Neural cell (in vitro differentiated cells): Measurements from ENCODE around the gene SAMD4B. TPM values are rescaled to one million over a fixed set of nuclear protein-coding genes. Genes with fewer than 3 reads are reported as not detected.
"Not testable (repeated sequence)": the region's sequence is repeated elsewhere in the genome, so short reads cannot be mapped to it uniquely, and the experiment has no call there.

Source experiments
- H2AFZ ChIP-seq: fragments of 200-600, 300-800 bp; sonication (generic), shearing (Covaris generic); 2 replicates; pipeline ENCODE4 v1.6.0; 2014; ENCODE audit warnings: low read depth, mild to moderate bottlenecking, antibody characterized with exemption, low read length, moderate library complexity
- H3F3A ChIP-seq: fragments of 200-600 bp; shearing (Covaris generic); 2 replicates; pipeline ENCODE4 v1.6.1; 2016; ENCODE audit warnings: mild to moderate bottlenecking, moderate library complexity, mixed read lengths, antibody characterized with exemption, low read length; ENCODE audit not compliant: insufficient read depth, poor library complexity, severe bottlenecking
- H3K27ac ChIP-seq: fragments of 200-600, 300-800 bp; sonication (generic), shearing (Covaris generic); 2 replicates; pipeline ENCODE4 v1.5.1; 2014; ENCODE audit warnings: mild to moderate bottlenecking, low read length, moderate library complexity
- H3K27me3 ChIP-seq: fragments of 300-800, 200-600 bp; sonication (generic), shearing (Covaris generic); 2 replicates; pipeline ENCODE4 v1.6.0; 2014; ENCODE audit warnings: mild to moderate bottlenecking, low read depth, low read length, moderate library complexity; ENCODE audit not compliant: insufficient read depth
- H3K36me3 ChIP-seq: fragments of 300-800, 200-600 bp; sonication (generic), shearing (Covaris generic); 2 replicates; pipeline ENCODE4 v1.5.1; 2014; ENCODE audit warnings: mild to moderate bottlenecking, antibody characterized with exemption, low read length, moderate library complexity; ENCODE audit not compliant: insufficient read depth
- H3K4me2 ChIP-seq: fragments of 300-800, 200-600 bp; sonication (generic), shearing (Covaris generic); 2 replicates; pipeline ENCODE4 v1.6.0; 2014; ENCODE audit warnings: mild to moderate bottlenecking, low read length
- H3K4me3 ChIP-seq: fragments of 300-800, 200-600 bp; sonication (generic), shearing (Covaris generic); 2 replicates; pipeline ENCODE4 v1.5.1; 2014; ENCODE audit warnings: mild to moderate bottlenecking, low read length, moderate library complexity
- H3K79me2 ChIP-seq: fragments of 200-600 bp; shearing (Covaris generic); replicated peaks from 2 replicates; pipeline ENCODE4 v1.6.0; 2014; ENCODE audit warnings: mild to moderate bottlenecking, low read length, moderate library complexity; ENCODE audit not compliant: insufficient read depth
- H3K9ac ChIP-seq: fragments of 300-800, 200-600 bp; sonication (generic), shearing (Covaris generic); 2 replicates; pipeline ENCODE4 v1.6.1; 2016; ENCODE audit warnings: mild to moderate bottlenecking, low read length, mixed read lengths
- H3K9me2 ChIP-seq: fragments of 200-600 bp; shearing (Covaris generic); 2 replicates; pipeline ENCODE4 v1.6.1; 2016; ENCODE audit warnings: mild to moderate bottlenecking, low read length, mixed read lengths; ENCODE audit not compliant: insufficient read depth
- H3K9me3 ChIP-seq: fragments of 200-600, 300-800 bp; sonication (generic), shearing (Covaris generic); 2 replicates; pipeline ENCODE4 v1.6.1; 2016; ENCODE audit warnings: mild to moderate bottlenecking, mixed run types, low read length, moderate library complexity, mixed read lengths
- H4K20me1 ChIP-seq: fragments of 200-600 bp; shearing (Covaris generic); 2 replicates; pipeline ENCODE4 v1.6.1; 2016; ENCODE audit warnings: mild to moderate bottlenecking, mixed run types; ENCODE audit not compliant: insufficient read depth
- EP300 ChIP-seq: fragments of 450-650 bp; conservative IDR thresholded peaks from 2 replicates; pipeline ENCODE4 v1.6.1; 2014; ENCODE audit warnings: antibody characterized with exemption, mild to moderate bottlenecking, moderate library complexity; ENCODE audit not compliant: poor library complexity, severe bottlenecking
- EZH2 ChIP-seq: fragments of 200-600, 300-800 bp; shearing (Covaris generic), sonication (generic); IDR thresholded peaks from 2 replicates; pipeline ENCODE4 v1.6.1; 2014; ENCODE audit warnings: antibody characterized with exemption, low read length, borderline replicate concordance, mild to moderate bottlenecking; ENCODE audit not compliant: insufficient read depth, poor library complexity, severe bottlenecking
- MXI1 ChIP-seq: fragments of 450-650 bp; conservative IDR thresholded peaks from 2 replicates; pipeline ENCODE4 v1.6.1; 2014; ENCODE audit warnings: antibody characterized with exemption, mild to moderate bottlenecking; ENCODE audit not compliant: poor library complexity, severe bottlenecking
- POLR2AphosphoS5 ChIP-seq: IDR thresholded peaks from 2 replicates; pipeline ENCODE4 v1.6.1; 2012
- RAD21 ChIP-seq: fragments of 450-650 bp; conservative IDR thresholded peaks from 2 replicates; pipeline ENCODE4 v1.6.1; 2014; ENCODE audit warnings: antibody characterized with exemption, mild to moderate bottlenecking, moderate library complexity
- SMC3 ChIP-seq: fragments of 450-650 bp; conservative IDR thresholded peaks from 2 replicates; pipeline ENCODE4 v1.6.1; 2014; ENCODE audit warnings: antibody characterized with exemption, mild to moderate bottlenecking, moderate library complexity; ENCODE audit not compliant: poor library complexity
- TAF1 ChIP-seq: IDR thresholded peaks from 2 replicates; pipeline ENCODE4 v1.6.1; 2012; ENCODE audit warnings: low read depth
- polyA plus RNA-seq: library from polyadenylated mRNA; depleted of rRNA; stranded (reverse); fragments of >200 nt; gene quantifications from 2 replicates; pipeline ENCODE4 v1.2.3, GENCODE V29; 2014
- TF ChIP-seq, protein P1 (sequence below): IDR thresholded peaks from 2 replicates; pipeline ENCODE4 v1.6.1; 2012; ENCODE audit warnings: borderline replicate concordance
- TF ChIP-seq, protein P2 (sequence below): fragments of 450-650 bp; IDR thresholded peaks from 2 replicates; pipeline ENCODE4 v1.5.1; 2014; ENCODE audit warnings: antibody characterized with exemption, mild to moderate bottlenecking, moderate library complexity; ENCODE audit not compliant: poor library complexity, severe bottlenecking

The SAMD4B gene
- polyA plus RNA-seq, 1 donor from 2014 or later, result 19.3 TPM

DNA sequence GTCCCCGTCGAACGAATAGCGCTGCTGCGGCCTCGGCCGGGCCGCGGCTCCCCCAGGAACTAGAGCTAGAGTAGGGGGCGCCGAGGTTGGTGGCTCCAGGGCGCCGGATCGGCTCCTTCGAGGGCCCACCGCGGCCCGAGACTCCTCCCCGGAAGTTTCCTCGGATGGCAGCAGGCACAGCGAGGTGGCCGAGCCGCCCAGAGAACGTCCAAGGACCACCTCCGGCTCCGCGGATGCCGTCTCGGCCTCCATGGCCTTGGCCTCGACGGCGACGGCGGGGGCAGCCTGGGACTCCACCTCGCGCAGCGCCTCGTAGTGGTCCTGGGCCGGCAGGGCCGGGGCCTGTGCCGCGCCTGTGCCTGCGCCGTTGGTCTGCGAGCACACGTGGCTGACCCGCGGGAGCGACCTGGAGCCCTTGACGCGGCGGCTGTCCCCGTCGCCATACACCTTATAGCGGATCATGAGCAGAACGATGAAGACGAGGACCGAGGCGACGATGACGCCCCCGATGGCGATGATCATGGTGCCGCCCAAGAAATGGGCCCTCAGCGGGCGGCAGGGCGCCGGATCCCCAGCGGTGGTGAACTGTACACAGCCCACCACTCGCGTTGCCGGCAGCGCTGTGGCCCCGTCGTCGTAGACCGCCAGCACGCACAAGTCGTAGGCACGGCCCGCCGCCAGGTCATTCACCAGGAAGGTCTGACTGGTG, 34.2 kb upstream of the SAMD4B start:
- Histone ChIP-seq H2AFZ (no peak overlapping the region), H3K27me3 (peaks cover 37% of the 10 kb centered on the region), H3K36me3 (no peaks in the 10 kb centered on the region), H4K20me1 (no peaks in the 10 kb centered on the region), H3K9me2 (no peaks in the 10 kb centered on the region), H3F3A (no peaks in the 10 kb centered on the region), H3K27ac (no peak overlapping the region), H3K4me2 (no peak overlapping the region), H3K9ac (no peak overlapping the region), H3K79me2 (no peaks in the 10 kb centered on the region), H3K4me3 (peak overlapping the region; percentile 18), H3K9me3 (no peaks in the 10 kb centered on the region)
- TF ChIP-seq RAD21, result no peak
- TF ChIP-seq EP300, result no peak
- TF ChIP-seq EZH2, result no peak
- no peak for TF ChIP-seq POLR2AphosphoS5
- TF ChIP-seq TAF1, result no peak

DNA sequence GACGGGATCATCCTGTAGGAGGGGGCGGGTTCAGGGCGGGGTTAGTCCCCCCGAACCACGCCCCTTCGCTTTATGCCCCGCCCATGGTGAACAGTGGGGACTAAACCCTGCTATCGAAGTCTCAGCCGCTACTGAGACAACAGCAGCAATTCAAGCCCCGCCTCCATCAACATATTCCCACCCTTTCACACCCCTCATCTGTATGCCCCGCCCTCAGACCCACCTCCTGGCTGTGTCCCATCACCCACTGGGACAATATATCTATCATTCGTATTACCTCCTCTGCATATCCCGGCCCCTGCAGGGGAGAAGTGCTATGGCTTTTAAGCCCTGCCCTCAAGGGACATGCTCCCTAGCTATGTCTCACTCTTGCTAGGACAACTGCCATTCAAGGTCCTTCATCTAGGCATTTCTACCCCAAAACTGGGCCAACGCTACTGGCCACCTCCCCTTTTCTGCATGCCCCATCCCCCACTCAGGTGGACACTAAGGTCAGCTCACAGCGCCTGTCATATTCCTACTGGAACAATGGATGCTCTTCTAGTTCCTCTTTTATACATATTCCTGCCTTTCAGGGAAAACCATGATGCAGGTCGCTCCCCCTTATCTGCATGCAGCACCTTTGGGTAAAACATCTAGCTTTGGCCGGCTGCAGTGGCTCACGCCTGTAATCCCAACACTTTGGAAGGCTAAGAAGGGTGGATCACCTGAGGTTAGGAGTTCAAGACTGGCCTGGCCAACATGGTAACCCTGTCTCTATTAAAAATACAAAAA, 33.5 kb upstream of the SAMD4B start:
- H3K9ac ChIP-seq, result no peak overlapping the region
- H3K27me3 ChIP-seq, result peaks cover 37% of the 10 kb centered on the region
- TF ChIP-seq EP300 (no peak), TAF1 (no peak), MXI1 (no peak), EZH2 (no peak), RAD21 (no peak), POLR2AphosphoS5 (no peak), SMC3 (no peak)
- TF ChIP-seq, protein P1, sequence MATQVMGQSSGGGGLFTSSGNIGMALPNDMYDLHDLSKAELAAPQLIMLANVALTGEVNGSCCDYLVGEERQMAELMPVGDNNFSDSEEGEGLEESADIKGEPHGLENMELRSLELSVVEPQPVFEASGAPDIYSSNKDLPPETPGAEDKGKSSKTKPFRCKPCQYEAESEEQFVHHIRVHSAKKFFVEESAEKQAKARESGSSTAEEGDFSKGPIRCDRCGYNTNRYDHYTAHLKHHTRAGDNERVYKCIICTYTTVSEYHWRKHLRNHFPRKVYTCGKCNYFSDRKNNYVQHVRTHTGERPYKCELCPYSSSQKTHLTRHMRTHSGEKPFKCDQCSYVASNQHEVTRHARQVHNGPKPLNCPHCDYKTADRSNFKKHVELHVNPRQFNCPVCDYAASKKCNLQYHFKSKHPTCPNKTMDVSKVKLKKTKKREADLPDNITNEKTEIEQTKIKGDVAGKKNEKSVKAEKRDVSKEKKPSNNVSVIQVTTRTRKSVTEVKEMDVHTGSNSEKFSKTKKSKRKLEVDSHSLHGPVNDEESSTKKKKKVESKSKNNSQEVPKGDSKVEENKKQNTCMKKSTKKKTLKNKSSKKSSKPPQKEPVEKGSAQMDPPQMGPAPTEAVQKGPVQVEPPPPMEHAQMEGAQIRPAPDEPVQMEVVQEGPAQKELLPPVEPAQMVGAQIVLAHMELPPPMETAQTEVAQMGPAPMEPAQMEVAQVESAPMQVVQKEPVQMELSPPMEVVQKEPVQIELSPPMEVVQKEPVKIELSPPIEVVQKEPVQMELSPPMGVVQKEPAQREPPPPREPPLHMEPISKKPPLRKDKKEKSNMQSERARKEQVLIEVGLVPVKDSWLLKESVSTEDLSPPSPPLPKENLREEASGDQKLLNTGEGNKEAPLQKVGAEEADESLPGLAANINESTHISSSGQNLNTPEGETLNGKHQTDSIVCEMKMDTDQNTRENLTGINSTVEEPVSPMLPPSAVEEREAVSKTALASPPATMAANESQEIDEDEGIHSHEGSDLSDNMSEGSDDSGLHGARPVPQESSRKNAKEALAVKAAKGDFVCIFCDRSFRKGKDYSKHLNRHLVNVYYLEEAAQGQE, result no peak
- TF ChIP-seq, protein P2, sequence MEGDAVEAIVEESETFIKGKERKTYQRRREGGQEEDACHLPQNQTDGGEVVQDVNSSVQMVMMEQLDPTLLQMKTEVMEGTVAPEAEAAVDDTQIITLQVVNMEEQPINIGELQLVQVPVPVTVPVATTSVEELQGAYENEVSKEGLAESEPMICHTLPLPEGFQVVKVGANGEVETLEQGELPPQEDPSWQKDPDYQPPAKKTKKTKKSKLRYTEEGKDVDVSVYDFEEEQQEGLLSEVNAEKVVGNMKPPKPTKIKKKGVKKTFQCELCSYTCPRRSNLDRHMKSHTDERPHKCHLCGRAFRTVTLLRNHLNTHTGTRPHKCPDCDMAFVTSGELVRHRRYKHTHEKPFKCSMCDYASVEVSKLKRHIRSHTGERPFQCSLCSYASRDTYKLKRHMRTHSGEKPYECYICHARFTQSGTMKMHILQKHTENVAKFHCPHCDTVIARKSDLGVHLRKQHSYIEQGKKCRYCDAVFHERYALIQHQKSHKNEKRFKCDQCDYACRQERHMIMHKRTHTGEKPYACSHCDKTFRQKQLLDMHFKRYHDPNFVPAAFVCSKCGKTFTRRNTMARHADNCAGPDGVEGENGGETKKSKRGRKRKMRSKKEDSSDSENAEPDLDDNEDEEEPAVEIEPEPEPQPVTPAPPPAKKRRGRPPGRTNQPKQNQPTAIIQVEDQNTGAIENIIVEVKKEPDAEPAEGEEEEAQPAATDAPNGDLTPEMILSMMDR, result no peak
- H3K9me3 ChIP-seq, result no peaks in the 10 kb centered on the region
- H4K20me1 ChIP-seq, result no peaks in the 10 kb centered on the region
- H3K79me2 ChIP-seq, result no peaks in the 10 kb centered on the region
- no peak overlapping the region for H3K4me2 ChIP-seq
- H3K9me2 ChIP-seq, result no peaks in the 10 kb centered on the region
- no peak overlapping the region for H3K4me3 ChIP-seq
- no peaks in the 10 kb centered on the region for H3F3A ChIP-seq
- H2AFZ ChIP-seq, result no peak overlapping the region
- no peak overlapping the region for H3K27ac ChIP-seq
- no peaks in the 10 kb centered on the region for H3K36me3 ChIP-seq

DNA sequence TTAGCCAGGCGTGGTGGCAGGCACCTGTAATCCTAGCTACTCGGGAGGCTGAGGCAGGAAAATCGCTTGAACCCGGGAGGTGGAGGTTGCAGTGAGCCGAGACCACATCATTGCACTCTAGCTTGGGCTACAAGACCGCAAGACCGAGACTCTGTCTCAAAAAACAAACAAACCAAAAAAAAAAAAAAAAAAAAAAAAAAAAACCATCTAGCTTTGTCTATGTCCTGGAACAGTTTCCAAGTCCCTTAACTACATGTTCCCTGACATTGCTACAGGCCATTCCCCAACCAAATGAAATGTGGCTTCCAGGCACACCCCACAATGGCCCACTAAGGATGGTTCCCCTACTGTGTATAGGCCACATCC, 32.9 kb upstream of the SAMD4B start:
- H2AFZ ChIP-seq, H3K9me3 ChIP-seq, H3K27ac ChIP-seq, H3K79me2 ChIP-seq, H3K9ac ChIP-seq, H3K36me3 ChIP-seq, H3K9me2 ChIP-seq, H4K20me1 ChIP-seq, H3F3A ChIP-seq, H3K4me2 ChIP-seq, H3K4me3 ChIP-seq: not testable (repeated sequence)
- peaks cover 37% of the 10 kb centered on the region for H3K27me3 ChIP-seq
